Fibroblast of lung (primary cell): ENCODE data around the gene ALKBH3. TPM values are rescaled to one million over a fixed set of nuclear protein-coding genes. Genes with fewer than 3 reads are reported as not detected.

Source experiments
- DNase-seq, 2 donors: peaks; one replicate each; pipeline versions ENCODE4 v3.0.0 to v3.0.0-alpha.2; 2010; ENCODE audit warnings: low read depth in 2 of 2
- H2AFZ ChIP-seq: 2 replicates; pipeline ENCODE4 v1.5.1; 2012; ENCODE audit warnings: low read length, control low read depth, inconsistent platforms
- H3K27ac ChIP-seq: 2 replicates; pipeline ENCODE4 v1.5.1; 2011; ENCODE audit warnings: low read length, control low read depth; ENCODE audit not compliant: insufficient read depth
- H3K27me3 ChIP-seq: 2 replicates; pipeline ENCODE4 v1.5.1; 2011; ENCODE audit warnings: mild to moderate bottlenecking, low read length; ENCODE audit not compliant: control insufficient read depth, insufficient read depth
- H3K36me3 ChIP-seq: 2 replicates; pipeline ENCODE4 v1.5.1; 2011; ENCODE audit warnings: low read length; ENCODE audit not compliant: control insufficient read depth, insufficient read depth
- H3K4me1 ChIP-seq: 2 replicates; pipeline ENCODE4 v1.5.1; 2011; ENCODE audit warnings: low read length; ENCODE audit not compliant: control insufficient read depth, insufficient read depth; ENCODE audit errors: extremely low read depth
- H3K4me2 ChIP-seq: 2 replicates; pipeline ENCODE4 v1.5.1; 2011; ENCODE audit warnings: low read length, control low read depth; ENCODE audit not compliant: insufficient read depth; ENCODE audit errors: extremely low read depth
- H3K4me3 ChIP-seq, 4 experiments: fragments of 200-600 bp in 1 of 4; sonication (generic) in 1 of 4; replicated peaks in 1 of 4; 2 replicates each; pipeline ENCODE4 v1.5.1; 2011 to 2016; ENCODE audit warnings: low read length in 4 of 4, low read depth in 3 of 4, mild to moderate bottlenecking in 3 of 4, control low read depth in 2 of 4, inconsistent platforms in 1 of 4, mixed read lengths in 1 of 4; ENCODE audit not compliant: insufficient read depth in 1 of 4; ENCODE audit errors: control extremely low read depth in 1 of 4
- H3K79me2 ChIP-seq: 2 replicates; pipeline ENCODE4 v1.5.1; 2012; ENCODE audit warnings: mild to moderate bottlenecking, low read length, inconsistent platforms; ENCODE audit not compliant: control insufficient read depth, insufficient read depth
- H3K9ac ChIP-seq: 2 replicates; pipeline ENCODE4 v1.5.1; 2011; ENCODE audit warnings: mild to moderate bottlenecking, low read length, control low read depth; ENCODE audit not compliant: insufficient read depth
- H3K9me3 ChIP-seq: 2 replicates; pipeline ENCODE4 v1.5.1; 2012; ENCODE audit warnings: low read depth, low read length; ENCODE audit not compliant: control insufficient read depth, insufficient read depth
- H4K20me1 ChIP-seq: 2 replicates; pipeline ENCODE4 v1.5.1; 2011; ENCODE audit warnings: low read length; ENCODE audit not compliant: control insufficient read depth, insufficient read depth; ENCODE audit errors: extremely low read depth
- EZH2 ChIP-seq: IDR thresholded peaks from 2 replicates; pipeline ENCODE4 v1.5.1; 2012; ENCODE audit warnings: low read length, control low read depth, mild to moderate bottlenecking; ENCODE audit errors: missing control alignments
- polyA plus RNA-seq, 2 donors: library from polyadenylated mRNA; depleted of rRNA in 1 of 2; stranded (reverse) in 1 of 2; unstranded in 1 of 2; fragments of >200 nt; gene quantifications; 2 replicates each; pipeline ENCODE4 v1.2.1, GENCODE V29; 2011 to 2012; ENCODE audit warnings: missing spikeins in 1 of 2
- total RNA-seq: library from RNA; depleted of rRNA; stranded (reverse); fragments of >200 nt; gene quantifications from 2 replicates; pipeline ENCODE4 v1.2.1, GENCODE V29; 2014
- TF ChIP-seq, protein P1 (sequence below), 2 donors: IDR thresholded peaks in 1 of 2; conservative IDR thresholded peaks in 1 of 2; 1 replicate in 1 of 2; 2 replicates in 1 of 2; pipeline ENCODE4 v1.5.1; 2011 to 2012; ENCODE audit warnings: low read length in 2 of 2, control low read depth in 1 of 2, inconsistent platforms in 1 of 2, low read depth in 1 of 2, mild to moderate bottlenecking in 1 of 2

ALKBH3 gene
- total and polyA plus RNA-seq, 2 donors (not counting 1 experiment from before 2014, with no cell fraction given): 39.0 to 56.1 TPM

DNA sequence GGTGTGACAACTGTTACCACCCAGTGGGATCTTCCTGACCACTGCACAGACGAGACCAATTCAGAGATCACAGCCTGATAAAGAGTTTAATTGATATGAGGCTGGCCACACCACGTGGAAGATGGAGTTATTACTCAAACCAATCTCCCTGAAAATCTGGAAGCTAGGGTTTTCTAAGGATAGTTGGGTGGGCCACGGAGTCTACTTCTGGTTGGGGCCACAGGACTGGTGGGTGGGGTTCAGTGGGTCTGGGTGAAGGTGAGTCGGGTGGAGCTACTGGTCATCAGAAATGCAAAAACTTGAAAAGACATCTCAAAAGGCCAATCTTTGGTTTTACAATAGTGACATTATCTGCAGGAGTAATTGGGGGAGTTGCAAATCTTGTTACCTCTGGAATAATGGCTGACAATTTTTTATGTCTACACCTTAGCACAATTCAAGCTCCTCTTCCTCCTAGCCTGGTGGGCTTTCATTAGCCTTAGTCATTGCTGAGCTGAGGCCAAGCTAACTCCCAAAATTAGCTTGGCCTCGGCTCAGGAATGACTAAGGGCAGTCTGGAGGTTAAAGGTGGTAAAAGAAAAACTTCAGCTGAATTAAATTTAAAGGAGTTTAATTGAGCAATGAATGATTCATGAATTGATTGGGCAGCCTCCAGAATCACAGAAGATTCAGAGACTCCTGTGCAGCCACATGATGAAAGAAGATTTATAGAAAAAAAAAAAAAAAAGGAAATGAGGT, 74.9 kb downstream of the ALKBH3 start:
- H3K27me3 ChIP-seq: no peaks in the 10 kb centered on the region
- H3K4me2 ChIP-seq: peak overlapping the region; percentile 15
- H3K27ac ChIP-seq: no peak overlapping the region
- no peaks in the 10 kb centered on the region for H3K36me3 ChIP-seq
- no peaks in the 10 kb centered on the region for H3K79me2 ChIP-seq
- no peak for TF ChIP-seq EZH2
- TF ChIP-seq, protein P1, sequence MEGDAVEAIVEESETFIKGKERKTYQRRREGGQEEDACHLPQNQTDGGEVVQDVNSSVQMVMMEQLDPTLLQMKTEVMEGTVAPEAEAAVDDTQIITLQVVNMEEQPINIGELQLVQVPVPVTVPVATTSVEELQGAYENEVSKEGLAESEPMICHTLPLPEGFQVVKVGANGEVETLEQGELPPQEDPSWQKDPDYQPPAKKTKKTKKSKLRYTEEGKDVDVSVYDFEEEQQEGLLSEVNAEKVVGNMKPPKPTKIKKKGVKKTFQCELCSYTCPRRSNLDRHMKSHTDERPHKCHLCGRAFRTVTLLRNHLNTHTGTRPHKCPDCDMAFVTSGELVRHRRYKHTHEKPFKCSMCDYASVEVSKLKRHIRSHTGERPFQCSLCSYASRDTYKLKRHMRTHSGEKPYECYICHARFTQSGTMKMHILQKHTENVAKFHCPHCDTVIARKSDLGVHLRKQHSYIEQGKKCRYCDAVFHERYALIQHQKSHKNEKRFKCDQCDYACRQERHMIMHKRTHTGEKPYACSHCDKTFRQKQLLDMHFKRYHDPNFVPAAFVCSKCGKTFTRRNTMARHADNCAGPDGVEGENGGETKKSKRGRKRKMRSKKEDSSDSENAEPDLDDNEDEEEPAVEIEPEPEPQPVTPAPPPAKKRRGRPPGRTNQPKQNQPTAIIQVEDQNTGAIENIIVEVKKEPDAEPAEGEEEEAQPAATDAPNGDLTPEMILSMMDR (conservative IDR thresholded peaks at IDR 0.05 in 1 of 2, IDR thresholded peaks at IDR 0.05 in 1 of 2; ENCODE audit: low read depth in 1 of 2, low read length in 2 of 2): no peak
- no peak overlapping the region for H3K4me3 ChIP-seq
- no peak overlapping the region for H3K9ac ChIP-seq
- no peak overlapping the region for H2AFZ ChIP-seq
- H4K20me1 ChIP-seq: no peaks in the 10 kb centered on the region
- H3K4me1 ChIP-seq: peaks cover 2% of the 10 kb centered on the region
- DNase-seq: peak in 1 of 2 donors; percentile 71
- no peaks in the 10 kb centered on the region for H3K9me3 ChIP-seq

DNA sequence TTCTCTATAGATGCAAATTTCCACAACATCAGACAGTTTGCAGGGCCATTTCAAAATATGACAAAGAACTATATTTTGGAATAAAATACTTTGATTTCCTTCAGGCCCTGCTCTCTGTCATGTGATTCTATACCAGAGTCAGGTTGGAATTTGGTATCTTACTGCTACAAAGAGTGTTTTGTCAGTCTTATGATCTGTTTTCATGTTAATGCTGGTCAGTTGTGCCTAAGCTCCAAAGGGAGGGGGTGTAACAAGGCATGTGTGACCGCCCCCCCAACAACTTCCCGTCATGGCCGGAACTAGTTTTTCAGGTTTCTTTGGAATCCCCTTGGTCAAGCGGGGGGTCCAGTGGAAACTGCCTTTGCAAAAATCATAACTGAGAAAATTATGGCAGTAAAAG, 76.9 kb downstream of the ALKBH3 start:
- no peak for TF ChIP-seq EZH2
- TF ChIP-seq, protein P1 (conservative IDR thresholded peaks at IDR 0.05 in 1 of 2, IDR thresholded peaks at IDR 0.05 in 1 of 2; ENCODE audit: low read depth in 1 of 2, low read length in 2 of 2): no peak
- Histone ChIP-seq H3K79me2 (no peaks in the 10 kb centered on the region), H3K9me3 (no peaks in the 10 kb centered on the region)

DNA sequence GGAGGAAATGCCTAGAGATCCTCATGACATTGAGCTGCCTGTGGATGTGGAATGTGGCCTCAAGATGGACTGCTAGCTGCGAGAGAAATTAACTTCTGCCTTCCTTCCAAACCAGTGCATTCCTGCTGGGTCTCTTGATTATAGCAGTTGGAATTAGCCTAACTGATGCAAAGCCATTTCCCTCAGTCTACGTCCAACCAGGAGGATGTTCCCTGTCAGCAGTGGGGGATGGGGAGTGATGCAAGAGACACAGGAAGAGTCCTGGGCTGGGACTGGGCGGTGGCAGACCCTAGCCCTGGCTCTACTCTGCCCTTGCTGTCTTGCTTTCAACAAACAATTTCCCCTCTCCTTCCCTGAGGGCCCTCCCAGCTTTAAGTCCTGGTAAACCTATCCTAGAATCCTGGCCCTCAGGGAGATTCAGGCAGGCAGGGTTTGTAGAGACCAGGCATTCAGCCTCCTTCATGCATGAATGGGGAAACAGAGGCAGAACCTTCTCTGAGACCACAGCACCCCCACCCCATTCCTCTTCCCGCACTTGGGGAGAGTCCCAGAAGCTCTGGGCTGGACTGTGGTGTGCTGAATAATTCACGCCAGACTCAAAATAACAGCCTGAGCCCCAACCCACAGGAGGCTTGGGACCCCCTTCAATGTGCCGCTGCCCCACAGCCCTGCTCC, 78.8 kb downstream of the ALKBH3 start:
- no peaks in the 10 kb centered on the region for H3K79me2 ChIP-seq
- peaks cover 7% of the 10 kb centered on the region for H3K27me3 ChIP-seq
- H3K36me3 ChIP-seq: no peaks in the 10 kb centered on the region
- no peak overlapping the region for H3K4me3 ChIP-seq
- peaks cover 2% of the 10 kb centered on the region for H3K4me1 ChIP-seq
- H4K20me1 ChIP-seq: no peaks in the 10 kb centered on the region
- H3K9me3 ChIP-seq: no peaks in the 10 kb centered on the region
- DNase-seq: peak in 1 of 2 donors; percentile 45
- no peak overlapping the region for H3K27ac ChIP-seq
- no peak overlapping the region for H3K4me2 ChIP-seq
- H2AFZ ChIP-seq: no peak overlapping the region
- TF ChIP-seq, protein P1 (conservative IDR thresholded peaks at IDR 0.05 in 1 of 2, IDR thresholded peaks at IDR 0.05 in 1 of 2; ENCODE audit: low read depth in 1 of 2, low read length in 2 of 2): no peak
- TF ChIP-seq EZH2: no peak
- no peak overlapping the region for H3K9ac ChIP-seq

More for the DNA sequence above, 76.9 kb downstream of the ALKBH3 start:
- Histone ChIP-seq H3K9ac (no peak overlapping the region), H3K36me3 (no peaks in the 10 kb centered on the region), H3K27ac (no peak overlapping the region), H3K4me3 (no peak overlapping the region), H4K20me1 (no peaks in the 10 kb centered on the region), H3K27me3 (peaks cover under 1% of the 10 kb centered on the region), H3K4me2 (no peak overlapping the region), H2AFZ (no peak overlapping the region), H3K4me1 (peaks cover 2% of the 10 kb centered on the region)
- no peak for DNase-seq
